Prostate gland (tissue), 2 donors: ENCODE measurements around the gene SPRR5. TPM values are rescaled to one million over a fixed set of nuclear protein-coding genes. Genes with fewer than 3 reads are reported as not detected.

Experiments used
- DNase-seq: peaks from one replicate; pipeline ENCODE4 v3.0.0-alpha.2; 2019; ENCODE audit warnings: low spot score
- H3K27ac ChIP-seq, 2 donors: fragments of 200-600 bp; sonication (generic); 2 replicates each; pipeline ENCODE4 v1.5.1; 2017 to 2019
- H3K27me3 ChIP-seq: fragments of 200-600 bp; sonication (generic); replicated peaks from 2 replicates; pipeline ENCODE4 v1.5.1; 2019; ENCODE audit not compliant: insufficient read depth
- H3K36me3 ChIP-seq, 2 donors: fragments of 200-600 bp; sonication (generic); 1 replicate in 1 of 2; 2 replicates in 1 of 2; pipeline versions ENCODE4 v1.5.1 to v1.8.1; 2017 to 2019
- H3K4me1 ChIP-seq: fragments of 200-600 bp; sonication (generic); replicated peaks from 2 replicates; pipeline ENCODE4 v1.5.1; 2019
- H3K4me3 ChIP-seq, 2 donors: fragments of 200-600 bp; sonication (generic); 2 replicates each; pipeline ENCODE4 v1.5.1; 2017 to 2019
- H3K9me3 ChIP-seq: fragments of 200-600 bp; sonication (generic); 2 replicates; pipeline ENCODE4 v1.5.1; 2017
- POLR2A ChIP-seq: fragments of 450-650 bp; IDR thresholded peaks from one replicate; pipeline ENCODE4 v1.6.1; 2016; ENCODE audit warnings: antibody characterized with exemption, mild to moderate bottlenecking
- POLR2AphosphoS5 ChIP-seq: sonication (generic); formaldehyde crosslinking; IDR thresholded peaks from one replicate; pipeline ENCODE4 v1.6.1; 2017; ENCODE audit warnings: antibody characterized with exemption
- WGBS: methylation state at CpG from one replicate; pipeline ENCODE4 v1.1.5; 2018; 5-methylcytosine and 5-hydroxymethylcytosine counted together
- intact Hi-C: fragments of 100-400 bp; cut with DNase I; formaldehyde crosslinking; loops from one replicate; pipeline ENCODE4 v1.14.2; 2022
- total RNA-seq, 2 donors: library from RNA; depleted of rRNA; stranded (reverse); fragments of >200 nt; gene quantifications; one replicate each; pipeline ENCODE4 v1.1.0, GENCODE V29; 2016
- TF ChIP-seq, protein P1 (sequence below), 4 experiments: fragments of 200-600 bp in 2 of 4; fragments of 450-650 bp in 2 of 4; sonication (generic) in 2 of 4; IDR thresholded peaks; 1 replicate in 3 of 4; 2 replicates in 1 of 4; pipeline ENCODE4 v1.5.1; 2016 to 2019; ENCODE audit warnings: antibody characterized with exemption in 4 of 4, mild to moderate bottlenecking in 2 of 4, moderate library complexity in 2 of 4

Gene SPRR5
- total RNA-seq, 2 donors from 2014 or later: not detected

DNA sequence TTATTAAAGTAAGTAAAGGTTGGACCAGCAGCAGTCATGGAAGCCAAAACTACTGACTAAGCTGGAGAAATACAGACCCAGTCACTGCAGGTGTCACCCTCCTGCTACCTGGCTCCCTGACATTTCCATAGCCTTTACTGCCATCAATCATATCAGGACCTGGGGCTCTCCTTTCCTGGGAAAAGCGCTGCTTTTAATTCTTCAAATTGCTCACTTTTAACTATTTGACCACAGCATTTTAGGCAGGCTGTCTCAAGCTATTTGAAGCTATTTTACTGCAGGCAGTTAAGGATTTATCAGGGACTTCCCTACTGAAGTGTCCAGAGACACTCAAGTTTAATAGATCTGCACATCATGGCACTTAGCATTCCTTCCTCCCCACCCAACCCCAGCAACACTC, 34.5 kb upstream of the SPRR5 start:
- Histone ChIP-seq H3K36me3 (no peaks in the 10 kb centered on the region), H3K4me3 (no peak overlapping the region), H3K4me1 (no peaks in the 10 kb centered on the region), H3K27me3 (no peaks in the 10 kb centered on the region), H3K27ac (no peak overlapping the region), H3K9me3 (no peaks in the 10 kb centered on the region)
- TF ChIP-seq POLR2AphosphoS5: no peak
- TF ChIP-seq POLR2A: no peak
- TF ChIP-seq, protein P1, sequence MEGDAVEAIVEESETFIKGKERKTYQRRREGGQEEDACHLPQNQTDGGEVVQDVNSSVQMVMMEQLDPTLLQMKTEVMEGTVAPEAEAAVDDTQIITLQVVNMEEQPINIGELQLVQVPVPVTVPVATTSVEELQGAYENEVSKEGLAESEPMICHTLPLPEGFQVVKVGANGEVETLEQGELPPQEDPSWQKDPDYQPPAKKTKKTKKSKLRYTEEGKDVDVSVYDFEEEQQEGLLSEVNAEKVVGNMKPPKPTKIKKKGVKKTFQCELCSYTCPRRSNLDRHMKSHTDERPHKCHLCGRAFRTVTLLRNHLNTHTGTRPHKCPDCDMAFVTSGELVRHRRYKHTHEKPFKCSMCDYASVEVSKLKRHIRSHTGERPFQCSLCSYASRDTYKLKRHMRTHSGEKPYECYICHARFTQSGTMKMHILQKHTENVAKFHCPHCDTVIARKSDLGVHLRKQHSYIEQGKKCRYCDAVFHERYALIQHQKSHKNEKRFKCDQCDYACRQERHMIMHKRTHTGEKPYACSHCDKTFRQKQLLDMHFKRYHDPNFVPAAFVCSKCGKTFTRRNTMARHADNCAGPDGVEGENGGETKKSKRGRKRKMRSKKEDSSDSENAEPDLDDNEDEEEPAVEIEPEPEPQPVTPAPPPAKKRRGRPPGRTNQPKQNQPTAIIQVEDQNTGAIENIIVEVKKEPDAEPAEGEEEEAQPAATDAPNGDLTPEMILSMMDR (IDR thresholded peaks at IDR 0.05): no peak
- DNase-seq: no peak
- WGBS: 17% methylated on average over 1 of the region's 1 CpG
- intact Hi-C loops: no loop called here

DNA sequence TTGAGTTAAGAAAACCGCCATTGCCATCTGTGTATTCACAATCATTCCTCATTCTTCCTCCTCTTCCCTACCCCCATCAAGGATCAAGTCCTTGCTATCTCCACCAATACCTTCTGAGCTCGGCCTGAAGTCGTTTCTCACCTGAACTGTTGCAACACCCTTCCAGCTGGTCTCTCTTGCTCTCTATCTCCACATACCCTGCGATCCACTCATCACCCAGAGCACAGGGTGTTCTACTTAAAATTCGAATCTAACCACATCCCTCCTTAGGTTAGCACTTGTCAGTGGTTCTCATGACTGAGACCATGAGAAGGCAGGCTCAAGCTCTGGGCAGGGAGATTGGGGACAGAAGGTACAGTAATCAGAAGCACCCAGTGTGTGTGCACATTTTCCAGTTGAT, 34.1 kb upstream of the SPRR5 start:
- TF ChIP-seq, protein P1 (IDR thresholded peaks at IDR 0.05): no peak
- TF ChIP-seq POLR2A: no peak
- no peak for TF ChIP-seq POLR2AphosphoS5
- 45% methylated on average over 5 of the region's 5 CpGs for WGBS
- no peak overlapping the region for H3K27ac ChIP-seq
- no peaks in the 10 kb centered on the region for H3K27me3 ChIP-seq
- no peak for DNase-seq
- H3K4me3 ChIP-seq: no peak overlapping the region
- intact Hi-C loops: no loop called here
- no peaks in the 10 kb centered on the region for H3K4me1 ChIP-seq
- no peaks in the 10 kb centered on the region for H3K36me3 ChIP-seq
- no peaks in the 10 kb centered on the region for H3K9me3 ChIP-seq

DNA sequence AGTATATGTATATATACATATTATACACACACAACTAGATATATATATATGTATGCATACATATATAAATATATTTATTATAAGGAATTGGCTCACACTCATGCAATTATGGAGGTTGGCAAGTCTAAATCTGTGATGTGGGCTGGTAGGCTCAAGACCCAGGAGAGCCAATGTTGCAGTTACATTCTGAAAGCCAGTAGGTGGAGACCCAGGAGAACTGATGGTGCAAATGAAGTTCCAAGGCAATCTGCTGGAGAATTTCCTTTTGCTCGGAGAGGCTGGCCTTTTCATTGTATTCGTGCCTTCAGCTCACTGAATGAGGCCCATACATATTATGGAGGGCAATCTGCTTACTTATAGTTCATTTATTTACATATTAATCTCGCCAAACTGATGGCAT, 29.2 kb upstream of the SPRR5 start:
- no peak overlapping the region for H3K27ac ChIP-seq
- DNase-seq: no peak
- no peaks in the 10 kb centered on the region for H3K9me3 ChIP-seq
- H3K4me3 ChIP-seq: no peak overlapping the region
- no peaks in the 10 kb centered on the region for H3K27me3 ChIP-seq
- intact Hi-C loops: no loop called here
- no peaks in the 10 kb centered on the region for H3K4me1 ChIP-seq
- 17% methylated on average over 3 of the region's 3 CpGs for WGBS
- no peaks in the 10 kb centered on the region for H3K36me3 ChIP-seq
- no peak for TF ChIP-seq POLR2A

DNA sequence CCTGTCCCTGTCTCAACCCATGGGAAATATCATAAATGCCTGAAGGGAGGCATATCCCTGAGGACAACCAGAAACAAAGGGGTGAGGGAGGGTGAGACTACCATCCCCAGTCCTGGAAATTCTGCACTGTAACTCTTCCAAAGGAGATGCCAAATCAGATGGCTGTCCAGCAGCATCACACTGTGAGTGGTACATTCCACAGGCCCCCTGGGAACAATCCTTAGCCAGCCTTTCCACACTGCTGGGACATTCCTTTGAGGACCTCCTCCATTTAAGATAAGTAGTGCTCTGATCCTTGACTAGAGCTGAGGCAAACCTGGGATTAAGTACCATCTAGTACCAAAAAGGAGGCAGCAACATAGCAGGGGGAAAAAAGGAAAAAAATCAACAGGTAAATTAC, 27.9 kb upstream of the SPRR5 start:
- TF ChIP-seq POLR2AphosphoS5 (no peak), POLR2A (no peak)
- TF ChIP-seq, protein P1 (IDR thresholded peaks at IDR 0.05): no peak
- Histone ChIP-seq H3K4me3 (no peak overlapping the region), H3K27ac (no peak overlapping the region), H3K9me3 (no peaks in the 10 kb centered on the region), H3K36me3 (no peaks in the 10 kb centered on the region), H3K4me1 (no peaks in the 10 kb centered on the region), H3K27me3 (no peaks in the 10 kb centered on the region)
- DNase-seq: no peak
- intact Hi-C loops: no loop called here

DNA sequence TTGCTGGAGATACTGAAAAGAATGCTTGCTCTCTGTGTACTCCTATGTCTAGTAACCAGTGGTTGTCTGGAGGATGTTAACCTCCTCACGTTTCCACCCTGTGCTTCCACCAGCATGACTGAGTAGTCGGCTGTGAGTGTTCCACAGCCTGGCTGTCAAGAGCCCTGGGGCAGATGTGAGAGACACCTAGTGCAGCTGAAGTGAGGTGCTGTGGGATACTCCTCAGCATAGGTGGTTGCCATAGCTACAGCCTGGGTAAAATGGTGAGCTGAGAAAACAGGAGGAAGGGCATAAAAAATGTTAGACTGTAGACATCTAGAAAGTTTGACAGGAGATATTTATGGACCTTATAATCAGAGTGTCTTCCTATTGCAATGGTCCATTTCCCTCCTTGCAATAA, 22.8 kb upstream of the SPRR5 start:
- Histone ChIP-seq H3K36me3 (no peaks in the 10 kb centered on the region), H3K4me3 (no peak overlapping the region), H3K4me1 (no peaks in the 10 kb centered on the region), H3K27me3 (no peaks in the 10 kb centered on the region), H3K27ac (no peak overlapping the region), H3K9me3 (no peaks in the 10 kb centered on the region)
- 40% methylated on average over 2 of the region's 2 CpGs for WGBS
- no peak for DNase-seq
- TF ChIP-seq POLR2A: no peak
- TF ChIP-seq, protein P1 (IDR thresholded peaks at IDR 0.05): no peak
- no peak for TF ChIP-seq POLR2AphosphoS5
- intact Hi-C loops: no loop called here

DNA sequence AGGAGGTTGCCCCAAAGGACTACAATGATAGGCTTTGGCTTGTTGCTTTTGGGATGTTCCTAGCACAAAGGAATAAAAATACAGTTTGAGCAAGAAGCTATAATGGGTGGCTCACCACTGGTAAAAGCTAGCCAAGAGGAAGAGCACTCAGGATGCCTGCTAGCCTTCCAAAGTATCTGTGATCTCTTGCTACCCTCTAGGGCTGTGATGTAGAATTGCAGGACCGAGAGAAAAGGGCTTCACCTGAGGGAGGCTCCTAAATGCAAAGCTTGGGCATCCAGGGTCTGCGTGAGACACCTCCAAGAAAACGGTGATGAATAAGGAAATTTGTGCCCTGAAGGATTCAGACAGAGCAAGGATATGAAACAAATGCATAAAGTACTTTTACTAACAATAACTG, 20.9 kb upstream of the SPRR5 start:
- 72% methylated on average over 3 of the region's 3 CpGs for WGBS
- Histone ChIP-seq H3K27me3 (no peaks in the 10 kb centered on the region), H3K4me3 (no peak overlapping the region), H3K27ac (no peak overlapping the region), H3K9me3 (no peaks in the 10 kb centered on the region), H3K4me1 (no peaks in the 10 kb centered on the region), H3K36me3 (no peaks in the 10 kb centered on the region)
- DNase-seq: no peak
- TF ChIP-seq POLR2AphosphoS5 (no peak), POLR2A (no peak)
- TF ChIP-seq, protein P1 (IDR thresholded peaks at IDR 0.05): peak in 1 of 4 experiments; percentile 14
- intact Hi-C loops: no loop called here
